Pulmonary artery endothelial cell (primary cell): ENCODE data around the gene NBDY. TPM values are rescaled to one million over a fixed set of nuclear protein-coding genes. Genes with fewer than 3 reads are reported as not detected.

ENCODE experiments used
- DNase-seq: peaks from one replicate; pipeline ENCODE4 v3.0.0-alpha.2; 2011; ENCODE audit warnings: low read depth, low spot score
- total RNA-seq: library from RNA; depleted of rRNA; stranded (reverse); fragments of >200 nt; gene quantifications from 2 replicates; pipeline ENCODE4 v1.2.3, GENCODE V29; 2014

Gene NBDY
- total RNA-seq, 1 donor from 2014 or later = 4.9 TPM

DNA sequence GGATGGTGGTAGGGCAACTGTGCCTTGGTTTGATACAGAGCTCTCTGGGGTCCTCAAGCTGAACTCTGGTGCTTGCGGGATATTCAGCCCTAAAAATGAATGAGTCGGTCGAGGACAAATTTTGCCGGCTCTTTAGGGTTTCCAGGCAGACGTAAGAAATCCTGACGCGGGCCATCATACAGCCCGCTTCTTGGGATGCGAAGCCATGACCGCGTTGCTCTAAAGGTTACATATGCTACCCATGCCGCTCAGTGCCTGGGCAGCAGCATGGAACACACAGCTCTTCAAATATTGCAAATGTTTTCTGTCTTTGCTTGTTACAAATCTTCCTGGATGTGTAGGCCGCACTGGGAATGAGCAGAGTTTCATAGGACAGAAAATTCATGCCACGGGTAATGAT is 55.6 kb downstream of the NBDY start:
- DNase-seq = no peak

DNA sequence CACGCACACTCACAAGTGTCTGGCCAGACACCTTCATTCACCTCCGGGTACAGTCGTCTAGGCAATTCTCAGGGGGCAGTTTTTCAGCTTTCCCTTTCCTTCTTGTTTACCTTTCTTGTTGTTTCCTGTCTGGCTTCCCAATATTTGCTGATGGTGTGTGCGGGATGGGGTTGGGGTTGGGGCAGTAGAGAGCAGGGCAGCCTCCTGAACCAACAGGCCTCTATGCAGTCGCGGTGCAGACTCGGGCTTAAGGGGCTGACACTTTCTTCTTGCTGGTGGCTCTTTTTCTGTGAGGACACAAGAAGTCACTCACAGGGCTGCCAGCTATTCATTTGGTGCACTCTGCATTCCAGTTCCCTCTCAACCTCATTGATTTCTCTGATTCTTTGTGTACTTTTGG is 56.4 kb downstream of the NBDY start:
- DNase-seq = no peak

DNA sequence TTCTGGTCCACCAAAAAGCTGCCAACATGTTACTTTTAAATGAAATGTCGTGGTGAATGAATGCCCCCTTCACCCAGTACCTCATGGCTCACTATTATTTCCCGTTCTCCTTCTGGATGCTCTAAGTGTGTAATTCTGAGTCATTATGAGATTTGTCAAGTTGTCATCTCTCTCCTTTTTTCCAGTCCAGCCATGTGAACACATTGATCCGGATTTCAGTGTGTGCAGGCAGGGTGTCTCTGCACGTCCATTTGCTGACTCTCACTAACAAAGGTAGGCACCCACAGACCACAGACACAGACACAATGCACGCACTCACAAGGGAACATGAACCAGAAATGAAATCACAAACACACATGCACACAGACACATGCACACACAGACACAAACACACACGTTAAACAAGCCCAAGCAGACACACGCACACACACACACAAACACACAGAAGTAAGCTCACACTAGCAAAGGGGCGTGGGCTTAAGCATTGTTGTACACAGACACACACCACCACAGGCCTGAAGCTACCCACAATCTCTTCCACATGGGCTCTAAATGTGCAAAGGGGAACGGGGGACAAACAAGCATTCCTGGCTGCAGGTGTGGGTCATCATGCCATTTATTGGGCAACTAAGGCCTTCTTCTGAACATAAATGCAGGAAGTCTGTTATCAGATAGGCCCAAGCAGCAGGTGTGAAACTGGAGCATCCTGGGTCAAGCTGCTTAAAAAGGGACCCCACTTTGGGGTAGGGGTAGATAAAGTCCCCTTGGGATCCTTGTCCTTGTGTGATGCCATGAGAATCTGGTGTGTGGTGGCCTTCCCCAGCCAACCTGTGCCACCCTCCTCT is 58.1 kb downstream of the NBDY start:
- no peak for DNase-seq

DNA sequence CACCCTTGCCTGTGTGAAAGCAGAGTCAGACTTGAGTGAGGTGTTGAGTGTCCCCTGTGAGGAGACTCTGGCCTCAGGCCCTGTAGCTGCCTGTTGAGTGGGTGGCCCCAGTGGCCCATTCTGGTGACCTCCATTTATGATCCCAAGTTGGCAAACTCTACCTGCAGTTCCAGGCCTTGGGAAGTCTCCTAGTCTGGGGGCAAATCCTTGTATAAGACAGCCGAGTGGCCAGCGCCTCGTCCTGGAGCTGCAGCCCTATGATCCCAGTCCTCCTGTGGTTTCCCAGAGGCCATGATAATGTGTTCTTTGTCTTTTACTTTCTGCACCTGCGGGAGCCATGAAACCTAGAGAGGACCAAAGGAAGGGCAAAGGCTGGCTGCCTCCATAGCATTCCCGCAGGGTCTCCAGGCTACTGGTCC is 58.7 kb downstream of the NBDY start:
- no peak for DNase-seq

DNA sequence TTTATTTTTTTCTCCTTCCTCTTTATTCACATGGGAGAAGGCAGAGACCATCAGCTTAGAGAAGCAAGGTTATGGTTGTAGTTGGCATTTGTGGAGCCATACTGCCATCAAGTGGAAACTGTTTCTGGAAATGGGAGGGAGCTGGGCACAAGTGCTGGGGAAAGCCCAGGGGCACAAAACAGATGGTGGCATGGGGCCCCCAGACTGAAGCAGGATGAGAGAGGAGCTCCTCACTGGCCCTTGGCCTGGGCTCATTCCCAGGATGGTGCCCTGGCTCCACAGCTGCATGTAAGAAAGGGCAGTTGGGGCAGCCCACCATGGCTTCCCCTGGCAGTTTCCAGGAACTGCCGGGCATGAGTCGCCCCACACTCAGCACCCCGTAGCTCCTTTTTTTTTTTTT is 59.2 kb downstream of the NBDY start:
- no peak for DNase-seq

DNA sequence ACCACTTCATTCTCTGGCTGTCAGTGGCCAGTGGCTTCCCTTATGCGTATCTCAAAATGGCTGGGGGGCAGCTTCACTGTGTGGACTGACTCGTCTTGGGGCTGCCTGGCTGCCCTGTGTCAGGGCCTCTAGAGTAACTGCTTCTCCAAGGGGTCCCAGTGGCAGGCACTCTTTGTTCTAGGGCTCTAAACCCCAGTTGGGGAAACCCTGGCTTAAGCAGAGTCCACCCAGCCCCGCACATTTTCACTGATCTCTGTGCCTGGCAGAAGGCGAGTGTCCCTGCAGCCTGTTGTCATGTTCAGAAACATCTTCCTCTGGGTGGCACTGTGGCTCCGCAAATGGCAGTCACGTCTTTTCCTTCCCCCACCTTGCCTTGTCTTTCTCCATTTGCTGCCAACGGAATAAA is 59.7 kb downstream of the NBDY start:
- no peak for DNase-seq

DNA sequence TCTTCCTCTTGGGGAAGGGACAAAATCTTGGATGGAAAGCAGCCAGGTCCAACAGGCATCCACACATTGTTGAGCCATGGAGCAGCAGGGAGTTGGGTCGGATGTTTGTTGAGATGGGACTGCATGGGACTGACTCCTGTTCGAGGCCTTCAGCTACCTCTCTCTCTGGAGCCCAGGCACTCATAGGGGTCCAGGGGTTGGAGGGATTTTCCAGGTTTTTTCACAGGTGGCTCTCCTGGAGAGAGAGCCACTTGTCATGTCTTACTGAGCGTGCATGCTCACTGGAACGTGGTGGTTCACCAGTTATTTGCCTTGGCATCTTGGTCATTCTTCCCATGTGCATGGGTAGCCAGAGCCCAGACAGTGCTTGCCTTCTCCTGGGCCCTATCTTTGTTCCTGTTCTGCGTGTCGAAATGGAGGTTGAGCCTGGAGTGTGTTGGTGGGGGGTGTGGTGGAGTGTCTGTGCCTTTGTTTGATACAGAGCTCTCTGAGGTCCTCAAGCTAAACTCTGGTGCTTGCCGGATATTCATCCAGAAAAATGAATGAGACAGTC is 60.6 kb downstream of the NBDY start:
- no peak for DNase-seq

DNA sequence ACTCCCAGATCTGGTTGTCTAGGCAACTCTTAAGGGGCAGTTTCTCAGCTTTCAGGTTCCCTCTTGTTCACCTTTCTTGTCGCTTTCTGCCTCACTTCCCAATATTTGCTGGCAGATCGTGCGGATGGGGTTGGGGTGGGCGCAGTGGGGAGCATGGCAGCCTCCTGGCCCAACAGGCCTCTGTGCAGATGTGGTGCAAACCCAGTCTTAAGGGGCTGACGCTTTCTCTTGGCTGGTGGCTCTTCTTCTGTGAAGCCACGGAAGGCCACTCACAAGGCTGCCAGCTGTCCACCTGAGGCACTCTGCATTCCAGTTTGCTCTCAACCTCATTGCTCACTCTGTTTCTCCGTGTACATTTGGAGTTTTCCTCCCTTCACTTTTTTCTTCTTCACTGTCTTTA is 61.7 kb downstream of the NBDY start:
- DNase-seq = no peak

DNA sequence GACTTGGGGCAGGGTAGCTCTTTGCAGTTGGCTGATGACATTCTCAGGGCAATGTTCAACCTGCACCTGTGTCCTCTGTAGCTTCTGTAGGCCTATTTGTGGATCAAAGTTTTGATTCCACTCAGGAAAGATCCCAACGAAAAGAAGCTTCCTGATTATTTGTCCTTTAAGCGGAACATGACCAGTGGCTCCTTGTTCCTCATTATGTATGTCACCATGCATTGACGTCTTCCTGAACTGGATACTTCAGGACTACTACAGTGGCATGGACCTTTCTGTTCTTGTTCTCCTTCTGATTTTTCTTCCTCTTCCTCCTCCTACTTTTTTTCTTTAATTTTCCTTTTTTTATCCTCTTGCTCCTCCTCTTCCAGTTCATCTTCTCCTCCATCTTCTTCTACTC is 62.4 kb downstream of the NBDY start:
- no peak for DNase-seq

DNA sequence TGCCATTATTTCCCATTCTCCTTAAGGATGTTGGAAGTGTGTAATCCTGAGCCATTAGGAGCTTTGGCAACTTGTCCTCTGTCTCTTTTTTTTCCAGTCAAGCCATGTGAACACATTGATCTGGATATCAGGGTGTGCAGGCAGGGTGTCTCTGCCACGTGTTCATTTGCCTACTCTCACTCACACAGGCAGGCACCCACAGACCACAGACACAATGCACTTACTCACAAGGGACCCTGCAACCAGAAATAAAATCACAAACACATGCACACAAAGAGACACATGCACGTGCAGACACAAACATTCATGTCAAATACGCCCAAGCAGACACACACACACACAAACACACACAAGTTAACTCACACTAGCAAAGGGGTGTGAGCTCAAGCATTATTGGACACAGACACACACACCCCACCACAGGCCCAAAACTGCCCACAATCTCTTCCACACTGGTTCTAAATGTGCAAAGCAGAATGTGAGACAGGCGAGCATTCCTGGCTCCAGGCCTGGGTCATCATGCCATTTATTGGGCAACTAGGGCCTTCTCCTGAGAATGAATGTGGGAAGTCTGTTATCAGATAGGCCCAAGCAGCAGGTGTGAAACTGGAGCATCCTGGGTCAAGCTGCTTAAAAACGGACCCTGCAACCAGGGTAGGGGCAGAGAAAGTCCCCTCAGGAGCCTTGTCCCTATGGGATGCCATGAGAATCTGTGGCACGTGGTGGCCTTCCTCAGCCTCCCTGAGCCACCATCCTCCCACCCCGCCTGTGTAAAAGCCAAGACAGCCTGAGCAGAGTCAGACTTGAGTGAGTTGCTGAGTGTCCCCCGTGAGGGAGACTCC is 63.4 kb downstream of the NBDY start:
- no peak for DNase-seq

DNA sequence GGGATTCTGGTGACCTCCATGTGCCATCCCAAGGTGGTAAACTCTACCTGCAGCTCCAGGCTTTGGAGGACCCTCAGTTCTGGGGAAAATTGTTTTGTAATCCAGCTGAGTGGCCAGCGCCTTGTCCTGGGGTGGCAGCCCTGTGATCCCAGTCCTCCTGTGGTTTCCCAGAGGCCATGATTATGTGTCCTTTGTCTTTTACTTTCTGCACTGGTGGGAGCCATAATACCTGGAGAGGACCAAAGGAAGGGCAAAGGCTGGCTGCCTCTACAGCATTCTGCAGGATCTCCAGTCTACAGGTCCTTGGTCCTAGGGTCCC is 64.0 kb downstream of the NBDY start:
- DNase-seq = no peak

DNA sequence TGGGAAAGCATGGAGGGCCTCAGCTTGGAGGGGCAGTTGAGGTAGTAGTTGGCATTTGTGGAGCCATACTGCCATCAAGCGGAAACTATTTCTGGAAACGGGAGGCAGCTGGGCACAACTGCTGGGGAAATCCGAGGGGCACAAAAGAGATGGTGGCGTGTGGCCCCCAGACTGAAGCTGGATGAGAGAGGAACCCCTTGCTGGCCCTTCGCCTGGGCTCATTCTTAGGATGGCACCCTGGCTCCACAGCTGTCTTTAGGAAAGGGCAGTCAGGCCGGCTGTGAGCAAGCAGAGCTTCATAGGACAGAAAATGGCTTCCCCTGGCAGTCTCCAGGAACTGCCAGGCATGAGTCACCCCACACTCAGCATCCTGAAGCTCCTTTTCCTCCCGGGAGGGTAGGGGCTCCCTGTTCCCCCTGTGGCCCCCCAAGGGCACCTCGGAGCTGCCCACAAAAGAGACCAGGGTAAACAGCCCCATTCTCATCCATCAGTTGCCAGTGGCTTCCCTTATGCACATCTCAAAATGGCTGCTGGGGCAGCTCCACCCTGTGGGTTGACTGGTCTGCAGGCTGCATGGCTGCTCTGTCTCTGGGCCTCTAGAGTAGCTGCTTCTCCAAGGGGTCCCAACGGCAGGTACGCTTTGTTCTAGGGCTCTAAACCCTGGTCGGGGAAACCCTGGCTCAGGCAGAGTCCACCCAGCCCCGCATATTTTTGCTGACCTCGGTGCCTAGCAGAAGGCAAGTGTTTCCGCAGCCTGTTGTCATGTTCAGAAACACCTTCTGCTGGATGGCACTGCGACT is 64.7 kb downstream of the NBDY start:
- DNase-seq = no peak

DNA sequence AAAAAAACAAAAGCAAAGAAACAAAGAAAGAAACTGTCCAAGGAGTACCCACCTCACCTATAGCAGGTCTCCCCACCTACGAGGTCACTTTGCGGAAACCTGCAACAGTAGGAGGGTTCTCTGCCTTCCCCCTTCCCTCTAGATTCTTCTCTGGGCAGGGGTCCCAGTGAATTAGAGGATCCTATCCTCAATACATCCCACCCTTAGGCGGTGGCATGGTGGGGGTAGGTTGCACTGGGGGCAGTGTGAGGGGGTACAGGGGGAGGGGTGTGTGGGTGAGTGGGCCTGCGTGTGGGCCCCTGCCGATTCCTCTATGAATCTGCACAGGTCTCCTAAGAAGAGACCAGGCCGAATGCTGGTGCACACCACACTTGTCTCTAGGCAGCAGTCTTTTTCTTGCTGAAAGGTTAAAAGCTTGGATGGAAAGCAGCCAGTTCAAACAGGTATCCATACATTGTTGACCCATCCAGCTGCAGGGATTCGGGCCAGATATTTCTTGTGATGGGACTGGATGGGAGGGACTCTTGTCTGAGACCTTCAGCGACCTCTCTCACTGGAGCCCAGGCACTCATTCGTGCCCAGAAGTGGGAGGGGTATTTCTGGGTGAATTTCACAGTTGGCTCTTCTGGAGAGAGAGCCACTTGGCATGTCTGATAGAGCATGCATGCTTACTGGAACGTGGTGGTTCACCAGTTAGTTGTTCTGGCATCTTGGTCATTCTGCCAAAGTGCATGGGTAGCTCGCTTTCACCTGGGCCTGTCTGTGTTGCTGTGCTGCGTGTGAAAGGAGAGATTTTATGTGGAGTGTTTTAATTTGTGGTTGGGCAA is 65.6 kb downstream of the NBDY start:
- DNase-seq = no peak

DNA sequence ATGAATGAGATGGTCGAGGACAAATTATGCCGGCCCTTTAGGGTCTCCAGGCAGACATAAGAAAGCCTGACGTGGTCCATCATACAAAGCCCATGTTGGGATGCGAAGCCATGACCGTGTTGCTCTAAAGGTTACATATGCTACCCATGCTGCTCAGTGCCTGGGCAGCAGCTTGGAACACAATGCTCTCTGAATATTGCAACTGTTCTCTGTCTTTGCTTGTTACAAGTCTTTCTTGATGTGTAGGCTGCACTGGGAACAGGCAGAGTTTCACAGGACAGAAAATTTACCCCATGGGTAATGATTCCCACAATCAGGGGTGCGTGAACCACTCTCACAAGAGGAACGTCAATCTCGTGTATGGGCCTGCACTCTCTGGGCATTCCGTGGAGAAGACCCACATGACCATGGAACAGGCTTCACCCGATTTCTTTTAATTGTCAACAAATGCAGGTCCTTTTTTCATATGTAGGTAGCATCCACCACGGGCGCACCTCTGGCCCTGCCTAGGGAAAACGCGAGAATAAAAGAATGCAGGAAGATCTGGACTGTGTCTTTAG is 66.3 kb downstream of the NBDY start:
- DNase-seq = no peak

DNA sequence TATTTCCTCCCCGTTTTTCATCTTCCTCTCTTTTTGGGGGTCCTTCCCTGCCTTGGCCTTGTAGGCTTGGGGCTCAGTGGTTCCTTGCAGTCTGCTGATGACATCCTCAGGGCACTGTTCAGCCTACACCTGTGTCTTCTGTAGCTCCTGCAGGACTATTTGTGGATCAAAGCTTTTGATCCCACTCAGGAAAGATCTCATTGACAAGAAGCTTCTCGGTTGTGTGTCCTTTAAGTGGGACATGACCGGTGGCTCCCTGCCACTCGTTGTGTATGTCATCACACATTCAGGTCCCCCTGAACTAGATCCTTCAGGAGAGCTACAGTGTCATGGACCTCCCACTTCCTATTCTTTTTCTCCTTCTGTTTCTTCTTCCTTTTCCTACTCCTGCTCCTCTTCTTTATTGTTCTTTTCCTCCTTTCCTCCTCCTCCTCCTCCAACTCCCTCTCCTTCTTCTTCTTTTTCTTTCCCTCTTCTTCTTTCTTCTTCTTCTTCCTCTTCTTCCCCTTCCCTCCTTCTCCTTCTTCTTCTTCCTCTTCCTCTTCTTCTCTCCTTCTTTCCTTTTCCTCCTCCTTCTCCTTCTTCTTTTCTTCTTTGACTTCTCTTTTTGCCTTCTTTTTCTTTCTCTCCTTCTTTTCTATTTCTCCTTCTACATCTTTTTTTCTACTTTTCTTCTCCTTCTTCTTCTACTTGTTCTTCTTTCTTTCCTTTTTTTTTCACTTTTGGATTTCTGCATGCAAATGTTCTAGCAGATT is 67.8 kb downstream of the NBDY start:
- DNase-seq = no peak

DNA sequence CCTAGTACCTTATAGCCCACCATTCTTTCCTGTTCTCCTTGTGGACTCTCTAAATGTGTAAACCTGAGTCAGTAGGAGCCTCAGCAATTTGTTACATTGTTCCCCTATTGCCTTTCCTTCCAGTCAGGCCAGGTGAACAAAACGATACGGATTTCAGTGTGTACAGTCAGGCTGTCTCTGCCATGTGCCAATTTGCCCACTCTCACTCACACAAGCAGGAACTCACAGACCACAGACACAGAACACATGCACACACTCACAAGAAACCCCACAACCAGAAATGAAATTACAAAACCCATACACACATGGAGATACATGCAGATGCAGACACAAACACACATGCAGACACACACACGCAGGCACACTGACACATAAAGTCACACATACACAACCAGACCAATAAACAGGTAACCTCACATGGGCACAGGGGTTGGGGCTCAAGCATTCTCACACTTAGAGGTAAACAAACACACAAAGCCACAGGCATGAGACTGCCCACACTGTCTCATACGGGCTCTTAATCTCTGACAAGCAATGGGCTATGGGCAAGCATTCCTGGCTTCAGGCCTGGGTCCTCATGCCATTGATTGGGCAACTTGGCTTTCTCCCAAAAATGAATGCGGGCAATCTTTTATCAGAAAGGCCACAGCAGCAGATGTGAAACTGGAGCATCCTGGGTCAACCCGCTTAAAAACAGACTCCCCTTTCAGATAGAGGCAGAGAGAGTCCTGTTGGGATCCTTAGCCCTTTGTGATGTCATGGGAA is 68.7 kb downstream of the NBDY start:
- no peak for DNase-seq

DNA sequence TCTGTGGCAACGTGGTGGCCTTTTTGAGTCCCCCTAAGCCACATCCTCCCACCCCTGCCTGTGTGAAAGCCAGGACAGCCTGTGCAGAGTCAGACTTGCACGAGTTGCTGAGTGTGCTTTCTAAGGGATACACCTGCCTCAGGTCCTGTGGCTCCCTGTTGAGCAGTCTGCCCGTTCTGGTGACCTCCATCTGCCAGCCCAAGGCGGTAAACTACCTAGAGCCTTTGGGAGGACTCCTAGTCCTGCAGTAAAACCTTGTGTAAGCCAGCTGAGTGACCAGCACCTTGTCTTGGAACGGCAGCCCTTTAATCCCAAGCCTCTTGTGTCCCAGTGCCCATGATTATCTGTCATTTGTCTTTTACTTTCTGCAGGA is 69.3 kb downstream of the NBDY start:
- DNase-seq = no peak

DNA sequence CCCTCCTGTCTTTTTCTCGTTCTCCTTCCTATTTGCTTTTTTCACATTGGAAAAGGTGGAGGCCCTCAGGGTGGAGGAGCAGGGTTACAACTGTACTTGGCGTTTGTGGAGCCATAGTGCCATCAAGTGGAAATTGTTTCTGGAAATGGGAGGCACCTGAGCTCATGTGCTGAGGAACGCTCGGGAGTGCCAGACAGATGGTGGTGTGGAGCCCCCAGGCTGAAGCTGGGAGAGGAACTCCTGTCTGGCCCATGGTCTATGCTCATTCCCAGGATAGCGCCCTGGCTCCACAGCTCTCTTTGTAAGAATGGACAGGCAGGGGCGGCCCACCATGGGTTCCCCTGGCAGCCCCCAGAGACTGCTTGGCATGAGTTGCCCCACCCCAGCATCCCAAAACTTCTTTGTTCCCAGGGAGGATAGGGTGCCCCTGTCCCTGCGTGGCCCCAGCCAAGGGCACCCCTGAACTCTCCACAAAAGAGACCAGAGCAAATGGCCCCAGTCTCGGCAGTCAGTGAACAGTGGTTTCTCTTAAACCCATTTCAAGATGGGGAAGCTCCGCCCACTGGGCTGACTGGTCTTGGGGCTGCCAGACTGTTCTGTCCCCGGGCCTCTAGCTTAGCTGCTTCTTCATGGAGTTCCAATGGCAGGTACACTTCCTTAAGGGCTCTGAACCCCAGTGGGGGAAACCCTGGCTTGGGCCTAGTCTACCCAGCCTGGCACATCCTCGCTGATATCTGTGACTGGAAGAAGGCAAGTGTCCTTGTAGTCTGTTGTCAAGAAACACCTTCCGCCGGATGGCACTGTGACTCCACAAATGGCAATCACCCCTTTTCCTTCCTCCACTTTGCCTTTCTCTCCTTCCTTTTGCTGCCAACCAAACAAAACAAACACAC is 70.1 kb downstream of the NBDY start:
- no peak for DNase-seq
